Hepatocyte (in vitro differentiated cells): ENCODE data around the gene OSGEP.

Source experiments
- CTCF ChIP-seq: fragments of 200-600 bp; sonication (generic); IDR thresholded peaks from 2 replicates; pipeline ENCODE4 v1.5.1; 2016; ENCODE audit warnings: antibody characterized with exemption, mild to moderate bottlenecking; ENCODE audit not compliant: poor library complexity
- EZH2 ChIP-seq: fragments of 200-600 bp; sonication (generic); IDR thresholded peaks from 2 replicates; pipeline ENCODE4 v1.6.1; 2016; ENCODE audit warnings: antibody characterized with exemption, mild to moderate bottlenecking, borderline replicate concordance
- EZH2phosphoT487 ChIP-seq: fragments of 200-600 bp; sonication (generic); IDR thresholded peaks from one replicate; pipeline ENCODE4 v1.6.1; 2018; ENCODE audit warnings: antibody characterized with exemption, mild to moderate bottlenecking, low read depth, moderate library complexity; ENCODE audit not compliant: unreplicated experiment, severe bottlenecking

- TF ChIP-seq CTCF: no peak
- no peak for TF ChIP-seq EZH2phosphoT487
- no peak for TF ChIP-seq EZH2
Observed at GRCh38 chr14:20501346-20501745, 46.7 kb upstream of the OSGEP start.
